Measurements from ENCODE around the gene SERPINB3. TPM values are rescaled to one million over a fixed set of nuclear protein-coding genes. Genes with fewer than 3 reads are reported as not detected.

SERPINB3 gene
- total RNA-seq, 2 experiments from 2014 or later, result not detected

DNA sequence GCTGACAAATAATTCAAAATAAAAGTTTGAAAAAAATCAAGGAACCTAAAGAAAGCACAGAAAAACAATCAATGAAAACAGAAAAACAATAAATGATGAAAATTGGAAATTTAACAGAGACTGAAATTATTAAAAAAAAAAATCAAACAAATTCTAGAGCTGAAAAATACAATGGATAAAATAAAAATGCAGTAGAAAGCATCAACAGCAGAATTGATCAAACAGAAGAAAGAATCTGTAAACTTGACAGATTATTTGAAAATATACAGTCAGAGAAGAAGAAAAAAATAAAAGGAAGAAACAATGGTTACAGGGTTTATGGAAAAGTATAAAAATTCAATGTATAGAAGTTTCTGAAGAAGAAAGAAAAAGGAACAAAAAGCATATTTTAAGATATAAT, 33.9 kb downstream of the SERPINB3 start:
- Mint-ChIP-seq H3K27ac (no peak overlapping the region), H3K4me3 (no peak overlapping the region), H3K9me3 (peaks cover 34% of the 10 kb centered on the region), H3K4me1 (no peaks in the 10 kb centered on the region), H3K27me3 (no peaks in the 10 kb centered on the region), H3K36me3 (ENCODE audit: low read depth) (no peaks in the 10 kb centered on the region)
- POLR2A ChIA-PET, result no interaction called here
- no peak for DNase-seq
- CTCF ChIA-PET, result no interaction called here

DNA sequence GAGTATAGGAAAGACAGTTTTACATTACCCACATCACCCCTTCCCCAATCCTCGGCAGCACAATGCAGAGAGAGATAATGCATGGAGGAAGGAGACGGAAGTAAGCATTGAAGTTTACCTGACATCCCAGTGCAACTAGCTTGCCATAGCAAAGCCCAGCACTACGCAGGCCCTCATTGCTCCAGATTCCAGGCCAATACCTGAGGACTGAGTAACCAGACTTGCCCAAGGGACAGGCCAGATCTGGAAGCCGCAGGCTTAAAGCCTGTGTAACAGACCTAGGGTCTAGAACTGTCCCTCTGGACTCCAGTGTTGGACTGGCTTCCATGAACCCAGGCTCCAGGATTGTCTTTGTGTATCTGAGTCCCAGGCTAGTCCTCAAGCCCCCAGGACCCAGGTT, 35.3 kb downstream of the SERPINB3 start:
- Mint-ChIP-seq H3K27ac (no peak overlapping the region), H3K4me1 (no peaks in the 10 kb centered on the region), H3K36me3 (ENCODE audit: low read depth) (no peaks in the 10 kb centered on the region), H3K27me3 (no peaks in the 10 kb centered on the region), H3K4me3 (no peak overlapping the region), H3K9me3 (peaks cover 34% of the 10 kb centered on the region)
- DNase-seq, result no peak
- CTCF ChIA-PET, result no interaction called here
- POLR2A ChIA-PET, result no interaction called here

DNA sequence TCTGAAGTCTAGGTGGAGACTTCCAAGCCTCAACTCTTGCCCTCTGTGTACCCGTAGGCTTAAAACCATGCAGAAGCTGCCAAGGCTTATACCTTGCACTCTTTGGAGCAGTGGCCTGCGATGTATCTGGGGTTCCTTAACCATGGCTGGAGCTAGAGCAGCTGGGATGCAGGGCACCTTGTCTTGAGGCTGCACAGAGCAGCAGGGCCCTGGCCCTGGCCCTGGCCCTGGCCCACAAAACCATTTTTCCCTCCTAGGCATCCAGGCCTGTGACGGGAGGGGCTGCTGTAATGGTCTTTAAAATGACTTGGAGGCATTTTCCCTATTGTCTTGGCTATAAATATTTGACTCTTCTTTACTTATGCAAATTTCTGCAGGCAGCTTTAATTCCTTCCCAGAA, 36.8 kb downstream of the SERPINB3 start:
- no peak overlapping the region for H3K4me3 Mint-ChIP-seq
- H3K36me3 Mint-ChIP-seq (ENCODE audit: low read depth), result no peaks in the 10 kb centered on the region
- ChIA-PET CTCF (no interaction called here), POLR2A (no interaction called here)
- no peaks in the 10 kb centered on the region for H3K4me1 Mint-ChIP-seq
- H3K27ac Mint-ChIP-seq, result no peak overlapping the region
- no peaks in the 10 kb centered on the region for H3K27me3 Mint-ChIP-seq
- no peak for DNase-seq
- H3K9me3 Mint-ChIP-seq, result peaks cover 38% of the 10 kb centered on the region

DNA sequence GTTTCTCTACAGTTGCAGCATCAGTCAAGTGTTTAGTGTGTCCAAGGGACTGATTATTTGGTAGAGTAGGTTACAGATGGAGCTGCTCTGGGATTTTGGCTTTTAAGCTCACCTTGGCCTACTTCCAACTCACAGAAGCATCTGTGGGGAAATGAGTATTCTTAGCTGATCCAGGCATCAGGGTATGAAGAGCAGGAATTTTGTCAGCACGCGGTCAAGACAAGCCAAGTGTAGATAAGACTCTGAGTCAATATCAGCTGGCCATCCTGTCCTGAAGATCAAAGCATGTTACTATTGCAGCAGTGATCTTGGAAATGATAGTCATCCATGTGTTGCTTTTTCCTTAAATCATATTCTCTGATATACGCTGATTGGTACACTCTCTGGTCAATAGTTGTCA, 42.0 kb downstream of the SERPINB3 start:
- H3K9me3 Mint-ChIP-seq, result peaks cover 16% of the 10 kb centered on the region
- H3K4me1 Mint-ChIP-seq, result no peaks in the 10 kb centered on the region
- no peak overlapping the region for H3K27ac Mint-ChIP-seq
- DNase-seq, result no peak
- H3K4me3 Mint-ChIP-seq, result no peak overlapping the region
- H3K36me3 Mint-ChIP-seq (ENCODE audit: low read depth), result no peaks in the 10 kb centered on the region
- no peaks in the 10 kb centered on the region for H3K27me3 Mint-ChIP-seq
- ChIA-PET CTCF (no interaction called here), POLR2A (no interaction called here)

DNA sequence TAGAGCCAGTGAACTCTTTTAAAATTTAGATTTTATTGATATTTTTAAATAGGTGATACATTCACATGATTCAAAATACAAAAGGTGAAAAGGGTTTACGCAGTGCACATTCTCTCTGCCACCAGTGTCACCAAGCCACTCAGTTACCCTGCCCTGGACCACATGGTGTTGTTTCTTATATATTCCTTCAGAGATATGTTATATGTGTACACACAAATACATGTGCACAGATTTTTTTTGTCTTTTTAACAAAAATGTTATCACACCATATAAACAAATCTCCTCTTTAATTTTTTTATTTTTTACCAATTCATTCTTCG, 43.8 kb downstream of the SERPINB3 start:
- CTCF ChIA-PET, result no interaction called here
- H3K9me3 Mint-ChIP-seq, result peaks cover 5% of the 10 kb centered on the region

DNA sequence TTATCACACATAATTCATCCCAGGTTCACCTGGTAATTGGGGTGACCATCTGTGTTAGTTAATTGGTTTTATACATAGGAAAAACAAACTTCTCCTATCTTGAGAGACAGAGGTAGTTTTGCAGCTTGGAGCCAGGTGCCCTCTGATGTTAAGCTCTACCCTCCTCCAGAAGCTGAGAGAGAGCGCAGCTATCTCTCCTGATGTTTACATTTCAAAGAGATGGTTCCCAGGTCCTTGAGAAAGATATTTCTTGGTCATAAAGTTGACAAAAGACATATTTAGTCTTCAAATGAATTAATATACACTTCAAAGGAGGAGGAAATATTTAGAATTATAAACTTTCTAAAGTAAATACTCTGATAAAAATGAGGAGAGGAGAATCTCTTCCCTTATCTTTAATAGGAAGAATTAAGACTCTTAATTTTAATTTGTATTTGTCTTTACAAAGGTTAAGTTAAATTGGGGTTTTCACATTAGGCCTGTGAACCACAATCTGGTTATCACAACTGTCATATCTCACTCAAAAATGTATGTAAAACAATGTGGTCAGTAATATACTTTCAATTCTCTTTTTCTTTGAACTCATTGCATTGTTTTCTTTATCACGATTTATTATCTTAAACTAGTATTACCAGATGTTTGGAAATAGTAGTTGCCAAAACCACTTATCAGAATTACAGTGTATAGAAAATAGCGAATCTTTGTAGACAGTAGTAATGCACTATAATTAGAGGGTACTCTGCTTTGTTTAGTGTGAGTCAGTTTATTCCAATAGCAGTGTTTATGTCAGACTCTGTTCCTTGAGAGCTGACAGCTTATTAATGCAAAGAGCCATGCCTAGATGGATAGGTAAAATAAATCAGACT, 44.4 kb downstream of the SERPINB3 start:
- no peak overlapping the region for H3K4me3 Mint-ChIP-seq
- CTCF ChIA-PET, result no interaction called here
- H3K36me3 Mint-ChIP-seq (ENCODE audit: low read depth), result no peaks in the 10 kb centered on the region
- no peaks in the 10 kb centered on the region for H3K4me1 Mint-ChIP-seq
- no peaks in the 10 kb centered on the region for H3K27me3 Mint-ChIP-seq
- DNase-seq, result no peak
- H3K27ac Mint-ChIP-seq, result no peak overlapping the region
- peaks cover 4% of the 10 kb centered on the region for H3K9me3 Mint-ChIP-seq
- POLR2A ChIA-PET, result no interaction called here

More for the DNA sequence above, 43.8 kb downstream of the SERPINB3 start:
- no peak for DNase-seq
- POLR2A ChIA-PET, result no interaction called here
- no peaks in the 10 kb centered on the region for H3K27me3 Mint-ChIP-seq
- H3K4me3 Mint-ChIP-seq, result no peak overlapping the region
- H3K27ac Mint-ChIP-seq, result no peak overlapping the region
- no peaks in the 10 kb centered on the region for H3K4me1 Mint-ChIP-seq
- no peaks in the 10 kb centered on the region for H3K36me3 Mint-ChIP-seq (ENCODE audit: low read depth)

DNA sequence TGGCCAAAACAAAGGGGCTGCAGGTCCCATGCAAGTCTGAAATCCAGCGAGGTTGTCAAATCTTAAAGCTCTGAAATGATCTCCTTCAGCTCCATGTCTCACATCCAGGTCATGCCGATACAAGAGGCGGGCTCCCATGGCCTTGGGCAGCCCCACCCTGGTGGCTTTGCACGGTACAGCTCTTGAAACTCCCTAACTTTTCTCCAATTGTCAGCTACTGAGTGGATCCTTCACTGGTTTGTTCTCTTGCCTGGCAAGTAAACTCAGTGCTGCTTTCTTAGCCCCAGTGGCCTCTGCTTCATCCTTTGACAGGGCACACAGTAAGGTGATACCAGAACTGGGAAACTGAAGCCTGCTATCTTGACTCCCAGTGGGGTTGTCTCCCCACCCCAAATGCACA, 48.3 kb downstream of the SERPINB3 start:
- ChIA-PET POLR2A (no interaction called here), CTCF (interaction anchor here (1.0 kb wide), 1 partner anchor 20 kb away, joined by 3 read pairs; no protein-coding TSS in a partner anchor)
- Mint-ChIP-seq H3K9me3 (no peaks in the 10 kb centered on the region), H3K36me3 (ENCODE audit: low read depth) (no peaks in the 10 kb centered on the region), H3K27me3 (no peaks in the 10 kb centered on the region), H3K4me3 (no peak overlapping the region), H3K4me1 (no peaks in the 10 kb centered on the region), H3K27ac (no peak overlapping the region)
- no peak for DNase-seq

DNA sequence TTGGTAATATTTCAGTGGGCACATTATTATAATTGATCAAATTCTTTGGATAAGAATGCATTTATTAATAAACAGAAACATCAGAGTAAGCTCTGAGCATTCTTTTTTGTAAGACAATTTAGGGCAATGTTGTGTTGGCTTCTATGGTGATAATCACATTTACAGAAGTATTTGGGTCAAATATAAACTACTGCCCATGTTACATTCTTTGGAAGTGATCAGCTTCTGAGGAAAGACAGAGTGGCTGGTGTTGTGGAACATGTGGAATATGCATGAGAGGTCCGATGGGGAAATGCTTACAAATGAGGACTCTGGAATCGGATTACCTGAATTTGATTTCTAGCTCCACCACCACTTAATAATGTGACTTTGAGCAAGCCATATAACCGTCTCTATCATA, 55.2 kb downstream of the SERPINB3 start:
- no peak for DNase-seq
- Mint-ChIP-seq H3K27me3 (peaks cover 6% of the 10 kb centered on the region), H3K4me3 (no peak overlapping the region), H3K36me3 (ENCODE audit: low read depth) (no peaks in the 10 kb centered on the region), H3K9me3 (no peaks in the 10 kb centered on the region), H3K4me1 (no peaks in the 10 kb centered on the region), H3K27ac (no peak overlapping the region)
- ChIA-PET CTCF (interaction anchor here (1.3 kb wide), 1 partner anchor 29 kb away, joined by 3 read pairs; no protein-coding TSS in a partner anchor), POLR2A (no interaction called here)

Other genes with a start within 250 kb of the SERPINB3 start
- gene VPS4B, start 239.4 kb downstream of the SERPINB3 start, total RNA-seq, result 10 to 100 TPM; 69.9 to 84.7 TPM
- gene SERPINB5, start 184.9 kb downstream of the SERPINB3 start, total RNA-seq, result not detected
- gene SERPINB12, start 119.5 kb downstream of the SERPINB3 start, total RNA-seq, result not detected
- not detected for gene SERPINB13, start 74.5 kb downstream of the SERPINB3 start, total RNA-seq
- not detected for gene SERPINB4, start 17.6 kb downstream of the SERPINB3 start, total RNA-seq
- not detected for gene SERPINB11, start 41.1 kb upstream of the SERPINB3 start, total RNA-seq
- gene SERPINB7, start 113.5 kb upstream of the SERPINB3 start, total RNA-seq, result not detected
- not detected for gene SERPINB2, start 225.8 kb upstream of the SERPINB3 start, total RNA-seq
- not detected for gene SERPINB10, start 246.1 kb upstream of the SERPINB3 start, total RNA-seq